GM23248 (cell line): Measurements from ENCODE around the gene MPDU1. TPM values are rescaled to one million over a fixed set of nuclear protein-coding genes. Genes with fewer than 3 reads are reported as not detected.

Source experiments
- DNase-seq: peaks from one replicate; pipeline ENCODE4 v3.0.0-alpha.2; 2015
- H2AFZ ChIP-seq: fragments of 200-600 bp; sonication (generic); 2 replicates; pipeline ENCODE4 v1.6.1; 2016; ENCODE audit warnings: antibody characterized with exemption
- H3F3A ChIP-seq: fragments of 200-600 bp; sonication (generic); 2 replicates; pipeline ENCODE4 v1.6.1; 2016; ENCODE audit warnings: mild to moderate bottlenecking, antibody characterized with exemption, mixed run types; ENCODE audit not compliant: insufficient read depth
- H3K27ac ChIP-seq: fragments of 200-600 bp; sonication (generic); 2 replicates; pipeline ENCODE4 v1.5.1; 2016; ENCODE audit warnings: mild to moderate bottlenecking
- H3K27me3 ChIP-seq: fragments of 200-600 bp; sonication (generic); replicated peaks from 2 replicates; pipeline ENCODE4 v1.6.1; 2016; ENCODE audit warnings: mild to moderate bottlenecking; ENCODE audit not compliant: insufficient read depth
- H3K36me3 ChIP-seq: fragments of 200-600 bp; sonication (generic); 2 replicates; pipeline ENCODE4 v1.6.1; 2016; ENCODE audit warnings: low read depth, mild to moderate bottlenecking
- H3K4me1 ChIP-seq: fragments of 200-600 bp; sonication (generic); 2 replicates; pipeline ENCODE4 v1.6.1; 2016; ENCODE audit warnings: mild to moderate bottlenecking; ENCODE audit not compliant: insufficient read depth
- H3K4me2 ChIP-seq: fragments of 200-600 bp; sonication (generic); one replicate; pipeline ENCODE4 v1.6.1; 2016; ENCODE audit warnings: mild to moderate bottlenecking; ENCODE audit not compliant: unreplicated experiment
- H3K4me3 ChIP-seq: fragments of 200-600 bp; sonication (generic); 2 replicates; pipeline ENCODE4 v1.5.1; 2016; ENCODE audit warnings: mild to moderate bottlenecking
- H3K79me2 ChIP-seq: fragments of 200-600 bp; sonication (generic); 2 replicates; pipeline ENCODE4 v1.6.1; 2016; ENCODE audit warnings: mild to moderate bottlenecking; ENCODE audit not compliant: insufficient read depth
- H3K9ac ChIP-seq: fragments of 200-600 bp; sonication (generic); 2 replicates; pipeline ENCODE4 v1.6.1; 2016; ENCODE audit warnings: mild to moderate bottlenecking
- H3K9me2 ChIP-seq: fragments of 200-600 bp; sonication (generic); 2 replicates; pipeline ENCODE4 v1.6.1; 2016; ENCODE audit warnings: mixed run types, mild to moderate bottlenecking, moderate library complexity; ENCODE audit not compliant: insufficient read depth
- H3K9me3 ChIP-seq: fragments of 200-600 bp; sonication (generic); one replicate; pipeline ENCODE4 v1.6.1; 2017; ENCODE audit warnings: low read depth
- H4K20me1 ChIP-seq: fragments of 200-600 bp; sonication (generic); 2 replicates; pipeline ENCODE4 v1.6.0; 2016; ENCODE audit not compliant: insufficient read depth
- EZH2 ChIP-seq: fragments of 200-600 bp; sonication (generic); IDR thresholded peaks from 2 replicates; pipeline ENCODE4 v1.6.1; 2018; ENCODE audit warnings: antibody characterized with exemption, mild to moderate bottlenecking; ENCODE audit not compliant: insufficient read depth, poor library complexity, severe bottlenecking
- EZH2phosphoT487 ChIP-seq: fragments of 200-600 bp; sonication (generic); IDR thresholded peaks from 2 replicates; pipeline ENCODE4 v1.6.1; 2018; ENCODE audit warnings: antibody characterized with exemption, moderate library complexity, mild to moderate bottlenecking, low read depth; ENCODE audit not compliant: insufficient read depth
- WGBS, 2 experiments: methylation state at CpG; one replicate each; pipeline ENCODE4 v1.1.6; 2015 to 2017; ENCODE audit warnings: low lambda C conversion rate in 2 of 2, low coverage in 1 of 2; ENCODE audit errors: missing lambda C conversion rate in 2 of 2; 5-methylcytosine and 5-hydroxymethylcytosine counted together
- in situ Hi-C: fragments of 300-500 bp; cut with MboI; formaldehyde crosslinking; loops from 2 replicates; pipeline ENCODE4 v1.15.0; 2020
- polyA plus RNA-seq: library from polyadenylated mRNA; unstranded; fragments of >200 nt; fragmentation: Nextera tagmentation; extraction: Ambion mirVana; gene quantifications from 2 replicates; pipeline ENCODE4 v1.2.1, GENCODE V29; 2016
- total RNA-seq: library from RNA; depleted of rRNA; stranded (reverse); fragments of >200 nt; shearing (Covaris generic); gene quantifications from 2 replicates; pipeline ENCODE4 v1.2.3, GENCODE V29; 2014

Gene MPDU1
- total and polyA plus RNA-seq, 2 experiments from 2014 or later, result 65.9 to 195 TPM

DNA sequence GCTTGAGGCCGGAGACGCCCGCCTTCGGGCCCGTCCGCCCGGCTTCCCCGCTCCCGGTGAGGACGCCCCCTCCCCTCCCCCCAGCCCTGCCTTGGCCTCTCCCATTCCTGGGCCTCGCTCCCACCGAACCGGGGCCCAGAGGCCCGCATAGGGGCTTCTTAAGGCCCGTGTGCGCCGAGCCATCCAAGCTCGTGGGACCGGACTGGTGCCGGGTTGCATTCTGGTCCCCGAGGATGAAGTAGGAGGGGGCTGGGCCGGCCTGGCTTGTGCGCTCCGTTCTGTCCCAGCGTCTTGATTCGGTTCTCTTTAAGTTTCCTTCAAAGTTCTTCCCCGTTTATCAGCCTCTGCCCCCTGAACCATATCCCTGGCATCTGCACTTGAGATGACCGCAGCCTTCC lies 21.4 kb upstream of the MPDU1 start:
- DNase-seq, result peak; percentile 56
- H3F3A ChIP-seq, result no peaks in the 10 kb centered on the region
- no peaks in the 10 kb centered on the region for H3K27me3 ChIP-seq
- no peaks in the 10 kb centered on the region for H3K9me2 ChIP-seq
- TF ChIP-seq EZH2phosphoT487 (no peak), EZH2 (no peak)
- H2AFZ ChIP-seq, result peak overlapping the region; percentile 53
- H3K27ac ChIP-seq, result peak overlapping the region; percentile 79
- peak overlapping the region; percentile 99 for H3K4me2 ChIP-seq
- H4K20me1 ChIP-seq, result no peaks in the 10 kb centered on the region
- H3K9me3 ChIP-seq, result no peaks in the 10 kb centered on the region
- peaks cover 22% of the 10 kb centered on the region for H3K4me1 ChIP-seq
- H3K79me2 ChIP-seq, result peaks cover 58% of the 10 kb centered on the region
- peak overlapping the region; percentile 86 for H3K9ac ChIP-seq
- peaks cover 4% of the 10 kb centered on the region; the same call in 1 of the 2 replicates for H3K36me3 ChIP-seq
- in situ Hi-C loops, result no loop called here
- H3K4me3 ChIP-seq, result peak overlapping the region; percentile 94
- WGBS, 2 experiments, result 1% methylated on average over 18 of the region's 28 CpGs

DNA sequence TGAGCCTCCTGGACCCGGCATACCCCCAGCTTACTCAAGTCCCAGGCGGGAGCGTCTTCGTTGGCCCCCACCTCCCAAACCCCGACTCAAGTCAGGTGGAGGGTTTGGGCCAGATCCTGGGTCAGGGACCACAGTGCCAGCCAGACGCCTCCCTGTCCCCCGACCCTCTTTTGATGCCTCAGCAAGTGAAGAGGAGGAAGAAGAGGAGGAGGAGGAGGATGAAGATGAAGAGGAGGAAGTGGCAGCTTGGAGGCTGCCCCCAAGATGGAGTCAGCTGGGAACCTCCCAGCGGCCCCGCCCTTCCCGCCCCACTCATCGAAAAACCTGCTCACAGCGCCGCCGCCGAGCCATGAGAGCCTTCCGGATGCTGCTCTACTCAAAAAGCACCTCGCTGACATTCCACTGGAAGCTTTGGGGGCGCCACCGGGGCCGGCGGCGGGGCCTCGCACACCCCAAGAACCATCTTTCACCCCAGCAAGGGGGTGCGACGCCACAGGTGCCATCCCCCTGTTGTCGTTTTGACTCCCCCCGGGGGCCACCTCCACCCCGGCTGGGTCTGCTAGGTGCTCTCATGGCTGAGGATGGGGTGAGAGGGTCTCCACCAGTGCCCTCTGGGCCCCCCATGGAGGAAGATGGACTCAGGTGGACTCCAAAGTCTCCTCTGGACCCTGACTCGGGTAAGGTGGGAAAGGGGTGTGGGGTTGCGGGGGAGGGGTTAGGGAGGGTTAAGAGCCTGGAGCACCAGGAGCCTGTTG lies 20.4 kb upstream of the MPDU1 start:
- peak overlapping the region; percentile 99 for H3K4me2 ChIP-seq
- H3K79me2 ChIP-seq, result peaks cover 64% of the 10 kb centered on the region
- H3K4me1 ChIP-seq, result peaks cover 17% of the 10 kb centered on the region
- H3K9me3 ChIP-seq, result no peaks in the 10 kb centered on the region
- H2AFZ ChIP-seq, result no peak overlapping the region
- no peaks in the 10 kb centered on the region for H3K27me3 ChIP-seq
- H3K27ac ChIP-seq, result no peak overlapping the region
- no peaks in the 10 kb centered on the region for H3F3A ChIP-seq
- no peak for DNase-seq
- in situ Hi-C loops, result no loop called here
- peak overlapping the region; percentile 94 for H3K4me3 ChIP-seq
- no peak for TF ChIP-seq EZH2
- TF ChIP-seq EZH2phosphoT487, result no peak
- H3K36me3 ChIP-seq, result peaks cover 4% of the 10 kb centered on the region; the same call in 1 of the 2 replicates
- H4K20me1 ChIP-seq, result no peaks in the 10 kb centered on the region
- H3K9ac ChIP-seq, result peak overlapping the region; percentile 86
- 86 to 91% methylated on average over 26 to 30 of the region's 30 CpGs for WGBS, 2 experiments
- H3K9me2 ChIP-seq, result no peaks in the 10 kb centered on the region

DNA sequence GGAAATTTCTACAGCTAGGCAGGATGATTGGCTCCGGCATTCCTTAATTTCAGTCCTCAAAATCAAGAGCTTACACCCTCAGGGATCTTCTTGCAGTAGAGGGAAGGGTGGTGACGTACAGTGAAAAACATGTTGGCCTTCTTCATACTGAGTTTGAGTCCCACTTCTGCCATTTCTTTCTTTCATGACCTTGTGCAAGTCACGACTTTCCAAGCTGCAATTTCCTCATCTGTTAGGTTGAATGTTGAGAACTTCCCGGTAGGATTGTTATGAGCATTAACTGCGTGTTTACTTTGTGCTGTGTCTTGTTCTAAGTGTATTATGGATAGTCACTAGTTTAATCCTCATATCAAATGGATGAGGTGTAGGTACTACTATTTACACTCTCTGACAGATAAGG lies 14.1 kb upstream of the MPDU1 start:
- Histone ChIP-seq H3K9me2 (no peaks in the 10 kb centered on the region), H3K4me2 (no peak overlapping the region), H3K27me3 (no peaks in the 10 kb centered on the region), H3K9me3 (no peaks in the 10 kb centered on the region), H3K4me3 (no peak overlapping the region), H3K79me2 (peaks cover 87% of the 10 kb centered on the region), H3F3A (peaks cover 18% of the 10 kb centered on the region; the same call in 1 of the 2 replicates), H3K4me1 (peaks cover 1% of the 10 kb centered on the region), H4K20me1 (peaks cover 7% of the 10 kb centered on the region), H3K9ac (no peak overlapping the region), H3K36me3 (peaks cover 10% of the 10 kb centered on the region), H2AFZ (no peak overlapping the region), H3K27ac (no peak overlapping the region)
- WGBS, 2 experiments, result 73 to 74% methylated on average over 5 of the region's 5 CpGs
- no peak for DNase-seq
- in situ Hi-C loops, result no loop called here
- no peak for TF ChIP-seq EZH2
- TF ChIP-seq EZH2phosphoT487, result no peak

DNA sequence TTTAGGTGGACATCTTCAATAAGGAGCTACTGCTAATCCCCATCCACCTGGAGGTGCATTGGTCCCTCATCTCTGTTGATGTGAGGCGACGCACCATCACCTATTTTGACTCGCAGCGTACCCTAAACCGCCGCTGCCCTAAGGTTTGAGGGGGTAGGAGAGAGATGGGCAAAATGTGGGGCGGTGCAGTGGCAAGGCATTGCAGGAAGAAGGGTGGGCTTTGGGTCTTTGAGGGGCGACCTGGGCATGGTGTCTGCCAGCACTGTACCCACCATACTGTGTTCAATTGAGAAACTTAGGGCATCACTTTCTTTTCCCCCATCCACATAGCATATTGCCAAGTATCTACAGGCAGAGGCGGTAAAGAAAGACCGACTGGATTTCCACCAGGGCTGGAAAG lies 13.3 kb upstream of the MPDU1 start:
- H3K27ac ChIP-seq, result no peak overlapping the region
- peaks cover 25% of the 10 kb centered on the region for H3F3A ChIP-seq
- WGBS, 2 experiments, result 96 to 97% methylated on average over 10 of the region's 10 CpGs
- H3K27me3 ChIP-seq, result no peaks in the 10 kb centered on the region
- H3K9ac ChIP-seq, result no peak overlapping the region
- in situ Hi-C loops, result no loop called here
- no peak overlapping the region for H2AFZ ChIP-seq
- H3K4me1 ChIP-seq, result peaks cover 9% of the 10 kb centered on the region
- H3K9me3 ChIP-seq, result no peaks in the 10 kb centered on the region
- no peak overlapping the region for H3K4me3 ChIP-seq
- H3K36me3 ChIP-seq, result peaks cover 17% of the 10 kb centered on the region
- peaks cover 15% of the 10 kb centered on the region for H4K20me1 ChIP-seq
- no peak for DNase-seq
- peaks cover 87% of the 10 kb centered on the region for H3K79me2 ChIP-seq
- H3K4me2 ChIP-seq, result no peak overlapping the region
- H3K9me2 ChIP-seq, result no peaks in the 10 kb centered on the region
- TF ChIP-seq EZH2 (no peak), EZH2phosphoT487 (no peak)
